Lung (tissue), 12 donors: ENCODE measurements around the gene SCMH1. TPM values are rescaled to one million over a fixed set of nuclear protein-coding genes. Genes with fewer than 3 reads are reported as not detected.

Experiments
- ATAC-seq: fragments of 200-7000 bp; cut with Tn5 transposase; one replicate; pipeline ENCODE4 v1.9.1; 2020; ENCODE audit warnings: moderate number of reproducible peaks; ENCODE audit not compliant: insufficient read depth, low FRiP score
- DNase-seq, 3 donors: peaks; one replicate each; pipeline ENCODE4 v3.0.0-alpha.2; 2013 to 2017
- H3K27ac ChIP-seq, 2 donors: one replicate each; pipeline ENCODE4 v1.5.1; 2013; ENCODE audit warnings: mild to moderate bottlenecking in 2 of 2, moderate library complexity in 2 of 2, control low read depth in 1 of 2, inconsistent platforms in 1 of 2, low read depth in 1 of 2, low read length in 1 of 2
- H3K27me3 ChIP-seq, 3 donors: one replicate each; pipeline ENCODE4 v1.5.1; 2013; ENCODE audit warnings: low read length in 2 of 3; ENCODE audit not compliant: control insufficient read depth in 3 of 3, insufficient read depth in 3 of 3
- H3K36me3 ChIP-seq, 4 donors: one replicate each; pipeline ENCODE4 v1.5.1; 2013; ENCODE audit warnings: low read length in 4 of 4, mild to moderate bottlenecking in 1 of 4, moderate library complexity in 1 of 4; ENCODE audit not compliant: control insufficient read depth in 4 of 4, insufficient read depth in 4 of 4
- H3K4me1 ChIP-seq, 5 donors: one replicate each; pipeline ENCODE4 v1.5.1; 2013; ENCODE audit warnings: low read length in 5 of 5, mild to moderate bottlenecking in 2 of 5, moderate library complexity in 1 of 5; ENCODE audit not compliant: control insufficient read depth in 5 of 5, insufficient read depth in 5 of 5
- H3K4me3 ChIP-seq: one replicate; pipeline ENCODE4 v1.5.1; 2013; ENCODE audit warnings: mild to moderate bottlenecking, control low read depth, moderate library complexity
- H3K9ac ChIP-seq, 2 donors: one replicate each; pipeline ENCODE4 v1.5.1; 2013; ENCODE audit warnings: low read length in 2 of 2, control low read depth in 1 of 2; ENCODE audit not compliant: insufficient read depth in 1 of 2
- H3K9me3 ChIP-seq, 4 donors: one replicate each; pipeline ENCODE4 v1.5.1; 2013; ENCODE audit warnings: low read length in 3 of 4, mild to moderate bottlenecking in 1 of 4, moderate library complexity in 1 of 4; ENCODE audit not compliant: control insufficient read depth in 4 of 4, insufficient read depth in 3 of 4
- WGBS, 2 donors: extraction: QIAGEN DNeasy Blood & Tissue Kit; methylation state at CpG; one replicate each; pipeline ENCODE4 v1.1.7; 2013; 5-methylcytosine and 5-hydroxymethylcytosine counted together
- polyA plus RNA-seq, 2 donors: library from polyadenylated mRNA; stranded (reverse); fragments of 200-250 nt; gene quantifications; one replicate each; pipeline ENCODE4 v1.2.1, GENCODE V29; 2013
- total RNA-seq, 2 donors: library from RNA; depleted of rRNA in 1 of 2; stranded (reverse); fragments of >200 nt in 1 of 2; gene quantifications; one replicate each; pipeline ENCODE4 v1.2.1, GENCODE V29; 2014 to 2021
- TF ChIP-seq, protein P1 (sequence below): IDR thresholded peaks from 2 replicates; pipeline ENCODE4 v1.5.1; 2012; ENCODE audit warnings: mild to moderate bottlenecking; ENCODE audit errors: control extremely low read depth, extremely low read depth
- donor health status: control.
- donor health status: control.
- donor health status: Bipolar disorder and iron deficiency.
- donor health status: healthy.
- donor health status: DM: yes; HTN: yes; CAD: no.

Gene SCMH1
- total and polyA plus RNA-seq, 4 donors, result 20.7 to 43.5 (median 28.8) TPM

DNA sequence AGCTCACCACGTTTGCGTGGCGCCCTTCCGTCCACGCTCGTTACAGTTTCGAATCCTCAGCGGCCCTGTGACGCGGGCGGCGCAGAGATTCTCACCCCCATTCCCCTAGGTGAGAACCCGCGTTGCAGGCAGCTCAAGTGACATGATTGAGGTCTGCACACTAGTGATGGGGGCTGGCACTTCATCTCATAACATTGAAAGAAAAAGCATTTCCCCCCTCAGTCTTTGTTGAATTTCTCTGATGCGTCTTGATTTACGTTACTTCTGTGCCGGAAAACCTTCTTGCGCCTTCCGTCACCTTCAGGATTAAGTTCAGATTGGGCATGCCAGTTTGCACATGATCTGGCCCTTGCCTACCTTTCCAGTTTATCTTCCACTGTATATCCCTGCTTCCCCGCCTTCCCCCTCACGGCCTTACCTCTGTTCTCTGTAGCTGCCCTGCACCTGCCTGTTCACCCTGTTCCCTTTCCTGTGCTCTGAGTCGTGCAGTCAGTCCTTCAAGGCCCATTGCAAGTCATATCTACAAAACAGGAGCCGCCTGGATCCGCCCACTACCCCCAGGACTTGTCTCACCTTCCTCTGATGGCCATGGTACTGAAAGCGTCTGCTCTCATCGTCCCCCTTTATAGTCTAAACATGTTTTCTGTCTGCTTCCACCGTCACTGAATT is 261.5 kb downstream of the SCMH1 start:
- Histone ChIP-seq H3K4me3 (peak overlapping the region; percentile 58), H3K4me1 (peaks cover 6 to 31% (median 13%) of the 10 kb centered on the region in 5 donors), H3K27me3 (no peaks in the 10 kb centered on the region), H3K27ac (peak overlapping the region in 1 of 2 donors; percentile 95), H3K9ac (peak overlapping the region in 1 of 2 donors; percentile 37), H3K9me3 (no peaks in the 10 kb centered on the region), H3K36me3 (peaks cover 0 to 5% (median 1%) of the 10 kb centered on the region in 4 donors)
- TF ChIP-seq, protein P1, sequence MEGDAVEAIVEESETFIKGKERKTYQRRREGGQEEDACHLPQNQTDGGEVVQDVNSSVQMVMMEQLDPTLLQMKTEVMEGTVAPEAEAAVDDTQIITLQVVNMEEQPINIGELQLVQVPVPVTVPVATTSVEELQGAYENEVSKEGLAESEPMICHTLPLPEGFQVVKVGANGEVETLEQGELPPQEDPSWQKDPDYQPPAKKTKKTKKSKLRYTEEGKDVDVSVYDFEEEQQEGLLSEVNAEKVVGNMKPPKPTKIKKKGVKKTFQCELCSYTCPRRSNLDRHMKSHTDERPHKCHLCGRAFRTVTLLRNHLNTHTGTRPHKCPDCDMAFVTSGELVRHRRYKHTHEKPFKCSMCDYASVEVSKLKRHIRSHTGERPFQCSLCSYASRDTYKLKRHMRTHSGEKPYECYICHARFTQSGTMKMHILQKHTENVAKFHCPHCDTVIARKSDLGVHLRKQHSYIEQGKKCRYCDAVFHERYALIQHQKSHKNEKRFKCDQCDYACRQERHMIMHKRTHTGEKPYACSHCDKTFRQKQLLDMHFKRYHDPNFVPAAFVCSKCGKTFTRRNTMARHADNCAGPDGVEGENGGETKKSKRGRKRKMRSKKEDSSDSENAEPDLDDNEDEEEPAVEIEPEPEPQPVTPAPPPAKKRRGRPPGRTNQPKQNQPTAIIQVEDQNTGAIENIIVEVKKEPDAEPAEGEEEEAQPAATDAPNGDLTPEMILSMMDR, result no peak
- DNase-seq (no peak), ATAC-seq (no peak)
- 27 to 38% methylated on average over 24 to 27 of the region's 27 CpGs for WGBS, 2 donors

DNA sequence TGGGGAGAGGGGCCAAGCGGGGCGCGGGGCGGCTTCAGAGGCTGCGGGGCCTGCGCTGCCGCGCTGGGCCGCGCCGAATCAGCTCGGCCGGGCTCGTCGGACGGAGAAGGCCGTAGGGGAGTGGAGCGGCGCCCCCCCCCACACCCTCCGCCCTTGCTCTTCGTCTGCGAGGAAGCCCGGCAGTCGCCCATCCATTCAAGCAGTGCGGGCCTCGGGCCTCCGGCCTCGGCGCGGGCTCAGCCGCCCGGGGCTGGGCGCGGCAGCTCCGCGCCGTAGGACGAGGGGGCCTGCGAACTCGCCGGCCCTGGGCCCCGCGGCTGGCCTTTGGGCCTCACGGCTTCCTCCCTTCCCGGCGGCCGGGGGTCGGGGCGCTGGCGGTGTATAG is 262.0 kb downstream of the SCMH1 start:
- DNase-seq (no peak), ATAC-seq (no peak)
- Histone ChIP-seq H3K4me3 (peak overlapping the region; percentile 58), H3K36me3 (peaks cover 0 to 5% (median 0%) of the 10 kb centered on the region in 4 donors), H3K27me3 (no peaks in the 10 kb centered on the region), H3K4me1 (peaks cover 6 to 26% (median 10%) of the 10 kb centered on the region in 5 donors), H3K9me3 (no peaks in the 10 kb centered on the region), H3K27ac (peak overlapping the region; percentile 46 to 95), H3K9ac (peak overlapping the region in 1 of 2 donors; percentile 37)
- 1% methylated on average over 22 to 50 of the region's 50 CpGs for WGBS, 2 donors
- TF ChIP-seq, protein P1, result no peak

DNA sequence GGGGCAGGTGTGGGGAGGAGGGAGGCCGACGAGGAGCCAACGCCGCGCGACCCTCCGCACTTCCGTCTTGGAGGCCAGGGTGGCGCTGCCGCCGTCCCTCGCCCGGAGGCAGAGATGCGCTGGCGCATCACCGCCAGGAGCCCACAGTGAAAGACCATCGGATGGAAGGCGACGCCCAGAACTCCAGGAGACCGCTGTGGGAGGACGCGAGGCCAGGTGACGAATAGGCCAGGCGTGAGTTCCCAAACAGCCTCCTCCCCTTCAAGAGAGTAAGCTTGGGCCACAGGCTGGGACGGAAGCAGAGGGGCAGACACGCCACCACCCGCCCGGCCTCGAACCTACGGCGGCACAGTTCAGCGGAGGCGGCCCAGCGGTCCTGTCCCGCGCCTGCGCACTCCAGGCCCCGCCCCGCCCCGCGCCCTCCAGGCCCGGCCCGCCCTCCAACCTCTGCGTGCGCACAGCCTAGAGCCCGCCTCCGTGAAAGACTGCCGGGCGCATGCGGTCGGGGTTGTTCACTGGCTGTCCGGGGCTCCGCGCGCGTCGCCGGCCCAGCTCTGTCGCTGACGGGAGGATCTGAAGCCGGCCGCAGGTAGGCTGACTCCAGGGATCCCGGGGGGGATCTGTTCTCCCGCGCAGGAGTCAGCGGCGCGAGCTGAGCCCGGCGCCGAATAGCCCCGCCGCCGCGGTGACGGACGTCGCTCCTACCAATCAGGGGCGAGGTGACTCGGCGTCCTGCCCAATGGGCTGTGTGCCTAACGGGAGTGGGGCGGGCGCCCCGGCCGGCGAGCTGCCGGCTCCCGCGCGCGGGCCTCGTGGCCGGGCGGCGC is 262.7 kb downstream of the SCMH1 start, which contains the start of gene CTPS1:
Gene CTPS1 (plus strand): TSS at position 456 of the 827 bp plus-strand sequence. CDS start 3,595 bp downstream, outside the sequence.
- Histone ChIP-seq H3K27ac (peak within 1 kb of the TSS; percentile 91 to 95), H3K9ac (peak within 1 kb of the TSS; percentile 37 to 96), H3K36me3 (peaks cover 0 to 5% (median 0%) of the 10 kb centered on the region in 4 donors), H3K27me3 (no peaks in the 10 kb centered on the region), H3K9me3 (no peaks in the 10 kb centered on the region), H3K4me1 (peaks cover 6 to 22% (median 10%) of the 10 kb centered on the region in 5 donors), H3K4me3 (peak within 1 kb of the TSS; percentile 58)
- TF ChIP-seq, protein P1, result no peak
- 0 to 1% methylated on average over 61 to 96 of the region's 96 CpGs for WGBS, 2 donors
- DNase-seq, result peak; percentile 96 to 97 (median 97)
- ATAC-seq, result peak; percentile 92
